ENCODE results near the gene RBFOX2.

DNA sequence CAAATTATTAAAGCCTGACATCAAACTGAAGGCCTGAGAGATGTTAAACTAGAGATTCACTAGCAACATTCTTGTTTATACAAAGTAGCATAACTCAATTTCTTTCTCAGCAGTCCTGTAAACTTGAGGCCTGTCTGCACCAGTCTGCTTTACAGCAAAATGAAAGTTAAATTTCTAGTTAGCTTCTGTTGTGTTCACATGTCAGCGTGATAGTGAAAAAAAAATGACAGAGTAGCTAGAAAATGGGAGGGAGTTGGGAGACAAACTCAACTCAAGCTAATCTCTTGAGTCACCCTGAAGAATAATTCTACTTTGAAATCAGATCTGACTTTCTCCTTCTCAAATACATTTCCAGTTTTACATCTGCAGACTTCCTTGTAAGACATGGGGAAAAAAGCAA lies 6.5 kb downstream of the RBFOX2 start:
- TF ChIP-seq, protein P1, sequence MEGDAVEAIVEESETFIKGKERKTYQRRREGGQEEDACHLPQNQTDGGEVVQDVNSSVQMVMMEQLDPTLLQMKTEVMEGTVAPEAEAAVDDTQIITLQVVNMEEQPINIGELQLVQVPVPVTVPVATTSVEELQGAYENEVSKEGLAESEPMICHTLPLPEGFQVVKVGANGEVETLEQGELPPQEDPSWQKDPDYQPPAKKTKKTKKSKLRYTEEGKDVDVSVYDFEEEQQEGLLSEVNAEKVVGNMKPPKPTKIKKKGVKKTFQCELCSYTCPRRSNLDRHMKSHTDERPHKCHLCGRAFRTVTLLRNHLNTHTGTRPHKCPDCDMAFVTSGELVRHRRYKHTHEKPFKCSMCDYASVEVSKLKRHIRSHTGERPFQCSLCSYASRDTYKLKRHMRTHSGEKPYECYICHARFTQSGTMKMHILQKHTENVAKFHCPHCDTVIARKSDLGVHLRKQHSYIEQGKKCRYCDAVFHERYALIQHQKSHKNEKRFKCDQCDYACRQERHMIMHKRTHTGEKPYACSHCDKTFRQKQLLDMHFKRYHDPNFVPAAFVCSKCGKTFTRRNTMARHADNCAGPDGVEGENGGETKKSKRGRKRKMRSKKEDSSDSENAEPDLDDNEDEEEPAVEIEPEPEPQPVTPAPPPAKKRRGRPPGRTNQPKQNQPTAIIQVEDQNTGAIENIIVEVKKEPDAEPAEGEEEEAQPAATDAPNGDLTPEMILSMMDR (conservative IDR thresholded peaks at IDR 0.05 in 1 of 2, IDR thresholded peaks at IDR 0.05 in 1 of 2; ENCODE audit: extremely low read depth in 1 of 2, insufficient read depth in 1 of 2, low read depth in 1 of 2, low read length in 2 of 2): no peak
- TF ChIP-seq EZH2 (IDR thresholded peaks at IDR 0.05; ENCODE audit: borderline replicate concordance, low read length): no peak
